IMR-90 (cell line): Measurements from ENCODE around the gene CBX3. TPM values are rescaled to one million over a fixed set of nuclear protein-coding genes. Genes with fewer than 3 reads are reported as not detected.

Experiments
- ATAC-seq: fragments of 200-7000 bp; cut with Tn5 transposase; 2 replicates; pipeline ENCODE4 v1.9.1; 2020; ENCODE audit warnings: low read depth, mild to moderate bottlenecking, moderate library complexity
- BruUV-seq: library from RNA; stranded (reverse); fragments of 400-500 nt; replicated peaks from 2 replicates; lab custom pipeline; 2021; lab: Mats Ljungman, UMichigan
- CTCF ChIA-PET: fragments of 300-600 bp; formaldehyde crosslinking; extraction: SDS; loops from one replicate; lab custom pipeline; 2021; ENCODE audit warnings: antibody characterized with exemption; lab: Yijun Ruan, JAX
- POLR2A ChIA-PET: fragments of 300-600 bp; sonication (Branson Sonifier 250); formaldehyde crosslinking; loops from one replicate; lab custom pipeline; 2022; ENCODE audit warnings: antibody characterized with exemption; ENCODE audit not compliant: unreplicated experiment; lab: Charles Lee
- DNase-seq: peaks from one replicate; pipeline ENCODE4 v3.0.0; 2013
- H2AFZ ChIP-seq: replicated peaks from 2 replicates; pipeline ENCODE3; 2013; ENCODE audit warnings: low read length, mild to moderate bottlenecking; ENCODE audit not compliant: poor library complexity
- H2AK5ac ChIP-seq: 2 replicates; pipeline ENCODE4 v1.6.1; 2013; ENCODE audit warnings: low read depth, low read length, inconsistent platforms
- H2AK9ac ChIP-seq: replicated peaks from 2 replicates; pipeline ENCODE3; 2013; ENCODE audit warnings: mild to moderate bottlenecking, low read depth, low read length, moderate library complexity; ENCODE audit not compliant: poor library complexity
- H2BK120ac ChIP-seq: 2 replicates; pipeline ENCODE4 v1.6.1; 2013; ENCODE audit warnings: low read depth, low read length, inconsistent platforms
- H2BK15ac ChIP-seq: 3 replicates; pipeline ENCODE4 v1.6.1; 2013; ENCODE audit warnings: low read depth, low read length, inconsistent platforms
- H2BK20ac ChIP-seq: 2 replicates; pipeline ENCODE4 v1.6.1; 2013; ENCODE audit warnings: low read depth, mild to moderate bottlenecking, inconsistent platforms, low read length, moderate library complexity
- H2BK5ac ChIP-seq: 2 replicates; pipeline ENCODE4 v1.6.1; 2013; ENCODE audit warnings: mild to moderate bottlenecking, low read depth, low read length, inconsistent platforms; ENCODE audit not compliant: poor library complexity, severe bottlenecking
- H3K14ac ChIP-seq: replicated peaks from 2 replicates; pipeline ENCODE4 v1.6.1; 2013; ENCODE audit warnings: low read depth, low read length, inconsistent platforms
- H3K18ac ChIP-seq: 2 replicates; pipeline ENCODE4 v1.6.1; 2013; ENCODE audit warnings: low read depth, low read length, control low read depth
- H3K23ac ChIP-seq: 2 replicates; pipeline ENCODE4 v1.6.1; 2013; ENCODE audit warnings: low read depth, low read length, inconsistent platforms
- H3K27ac ChIP-seq: 2 replicates; pipeline ENCODE4 v1.5.1; 2013; ENCODE audit warnings: mild to moderate bottlenecking, control low read depth, low read length; ENCODE audit not compliant: insufficient read depth
- H3K27me3 ChIP-seq: 2 replicates; pipeline ENCODE4 v1.6.1; 2013; ENCODE audit warnings: low read length; ENCODE audit not compliant: control insufficient read depth, insufficient read depth
- H3K36me3 ChIP-seq: 2 replicates; pipeline ENCODE4 v1.6.1; 2013; ENCODE audit warnings: low read length, mixed read lengths; ENCODE audit not compliant: control insufficient read depth, insufficient read depth
- H3K4ac ChIP-seq: 2 replicates; pipeline ENCODE4 v1.6.1; 2013; ENCODE audit warnings: low read depth, low read length, inconsistent platforms
- H3K4me1 ChIP-seq: 2 replicates; pipeline ENCODE4 v1.6.1; 2013; ENCODE audit warnings: low read length, mixed read lengths; ENCODE audit not compliant: control insufficient read depth, insufficient read depth
- H3K4me2 ChIP-seq: 2 replicates; pipeline ENCODE4 v1.6.1; 2013; ENCODE audit warnings: low read depth, mild to moderate bottlenecking, control low read depth, low read length, moderate library complexity
- H3K4me3 ChIP-seq: 2 replicates; pipeline ENCODE4 v1.5.1; 2013; ENCODE audit warnings: low read depth, mild to moderate bottlenecking, control low read depth, low read length, moderate library complexity; ENCODE audit not compliant: insufficient read depth
- H3K56ac ChIP-seq: 2 replicates; pipeline ENCODE4 v1.6.1; 2013; ENCODE audit warnings: low read length, inconsistent platforms; ENCODE audit not compliant: insufficient read depth; ENCODE audit errors: extremely low read depth
- H3K79me1 ChIP-seq, 2 experiments: 2 replicates each; pipeline ENCODE4 v1.6.1; 2013; ENCODE audit warnings: low read length in 2 of 2, inconsistent platforms in 1 of 2, low read depth in 1 of 2
- H3K9ac ChIP-seq: 2 replicates; pipeline ENCODE4 v1.6.1; 2013; ENCODE audit warnings: low read depth, low read length, control low read depth
- H3K9me1 ChIP-seq: 2 replicates; pipeline ENCODE4 v1.6.1; 2013; ENCODE audit warnings: low read length, inconsistent platforms; ENCODE audit not compliant: insufficient read depth
- H3K9me3 ChIP-seq: 2 replicates; pipeline ENCODE4 v1.6.1; 2013; ENCODE audit warnings: low read length; ENCODE audit not compliant: control insufficient read depth, insufficient read depth
- H4K20me1 ChIP-seq: 2 replicates; pipeline ENCODE4 v1.6.1; 2013; ENCODE audit warnings: low read length, inconsistent platforms; ENCODE audit not compliant: insufficient read depth
- H4K5ac ChIP-seq: 2 replicates; pipeline ENCODE4 v1.6.1; 2013; ENCODE audit warnings: mild to moderate bottlenecking, low read depth, low read length, control low read depth
- H4K8ac ChIP-seq, 2 experiments: 2 replicates each; pipeline ENCODE4 v1.6.1; 2013; ENCODE audit warnings: low read depth in 2 of 2, low read length in 2 of 2, control low read depth in 1 of 2, inconsistent platforms in 1 of 2
- H4K91ac ChIP-seq: 2 replicates; pipeline ENCODE4 v1.6.1; 2013; ENCODE audit warnings: low read depth, low read length, inconsistent platforms; ENCODE audit not compliant: insufficient read depth
- MAZ ChIP-seq: IDR thresholded peaks from 2 replicates; pipeline ENCODE4 v1.6.1; 2012; ENCODE audit warnings: low read depth, mild to moderate bottlenecking, low read length, improper control_type of control experiment, moderate library complexity, borderline replicate concordance
- RAD21 ChIP-seq: IDR thresholded peaks from 2 replicates; pipeline ENCODE4 v1.6.1; 2012; ENCODE audit warnings: low read length, improper control_type of control experiment
- SMC3 ChIP-seq: fragments of 150-350 bp; IDR thresholded peaks from 2 replicates; pipeline ENCODE4 v1.6.1; 2016; ENCODE audit warnings: low read depth, mild to moderate bottlenecking, antibody characterized with exemption, low read length, moderate library complexity
- WGBS, 2 experiments: methylation state at CpG; one replicate each; pipeline versions ENCODE4 v1.1.5 to v1.1.7; 2013; ENCODE audit warnings: missing lambda C conversion rate in 2 of 2; ENCODE audit not compliant: insufficient read length in 1 of 2; ENCODE audit errors: extremely low coverage in 2 of 2; 5-methylcytosine and 5-hydroxymethylcytosine counted together
- dilution Hi-C: fragments of 300-500 bp; cut with HindIII; formaldehyde crosslinking; loops from one replicate; pipeline ENCODE4 v1.14.3; 2018; ENCODE audit warnings: low sequenced_read_pairs; ENCODE audit not compliant: unreplicated experiment
- in situ Hi-C: fragments of 300-500 bp; cut with MboI; formaldehyde crosslinking; loops from 3 replicates; pipeline ENCODE4 v1.14.3; 2019; ENCODE audit warnings: low sequenced_read_pairs, inconsistent platforms, mixed read lengths
- intact Hi-C: fragments of 100-400 bp; cut with micrococcal nuclease; formaldehyde crosslinking; loops from 2 replicates; pipeline ENCODE4 v1.10.0; 2022
- polyA plus RNA-seq, 3 experiments: library from polyadenylated mRNA; depleted of rRNA; stranded (reverse); fragments of >200 nt; gene quantifications; 2 replicates each; pipeline ENCODE4 v1.2.3, GENCODE V29; 2012; ENCODE audit warnings: low replicate concordance in 1 of 3
- total RNA-seq: library from RNA; depleted of rRNA; stranded (reverse); fragments of >200 nt; gene quantifications from 2 replicates; pipeline ENCODE4 v1.2.3, GENCODE V29; 2012
- TF ChIP-seq, protein P1 (sequence below): fragments of 150-350 bp; IDR thresholded peaks from 2 replicates; pipeline ENCODE4 v1.6.1; 2017; ENCODE audit warnings: mild to moderate bottlenecking, antibody characterized with exemption, low read length, low read depth
- TF ChIP-seq, protein P2 (sequence below): conservative IDR thresholded peaks from 2 replicates; pipeline ENCODE4 v1.5.1; 2012; ENCODE audit warnings: mild to moderate bottlenecking, low read depth, low read length, improper control_type of control experiment

CBX3 gene
- total and polyA plus RNA-seq, 2 of the 4 experiments (the other 2 are of a cell fraction) = 38.2 to 76.5 TPM

DNA sequence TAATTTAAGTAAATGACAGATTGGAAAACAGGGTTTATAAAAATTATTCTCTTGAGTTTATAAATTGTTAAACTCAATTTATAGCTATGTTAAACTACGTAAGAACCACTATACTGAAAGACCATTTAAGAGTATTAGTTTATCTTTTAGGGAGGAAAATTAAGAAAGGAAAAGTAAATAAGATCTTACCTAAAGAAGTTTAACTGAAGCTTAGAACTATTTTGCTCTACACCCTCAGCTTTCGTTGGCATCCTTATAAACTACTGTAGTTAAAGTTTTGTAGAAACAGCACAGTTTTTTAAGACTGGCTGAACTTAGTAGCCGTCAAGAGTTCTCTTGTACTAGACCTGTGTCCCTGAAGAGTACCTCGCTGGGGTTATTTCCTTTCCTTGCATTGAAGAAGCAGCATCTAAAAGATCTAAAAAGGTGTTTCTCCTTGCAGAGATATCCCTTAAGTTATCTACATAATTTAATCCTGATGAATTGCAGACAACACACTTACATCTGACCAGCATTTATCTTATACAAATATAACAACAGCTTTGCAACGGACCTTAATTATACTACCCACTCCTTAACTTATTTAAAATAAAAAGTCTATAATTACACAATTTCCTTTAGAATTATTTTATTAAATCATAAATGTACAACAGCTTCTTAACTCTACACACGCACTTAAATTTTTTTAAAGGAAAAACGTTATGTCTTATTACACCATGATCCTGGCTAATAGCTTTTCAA, 10.1 kb upstream of the CBX3 start:
- peaks cover 55% of the 10 kb centered on the region for H3K36me3 ChIP-seq
- no peak for TF ChIP-seq RAD21
- no peak for TF ChIP-seq MAZ
- TF ChIP-seq, protein P1, sequence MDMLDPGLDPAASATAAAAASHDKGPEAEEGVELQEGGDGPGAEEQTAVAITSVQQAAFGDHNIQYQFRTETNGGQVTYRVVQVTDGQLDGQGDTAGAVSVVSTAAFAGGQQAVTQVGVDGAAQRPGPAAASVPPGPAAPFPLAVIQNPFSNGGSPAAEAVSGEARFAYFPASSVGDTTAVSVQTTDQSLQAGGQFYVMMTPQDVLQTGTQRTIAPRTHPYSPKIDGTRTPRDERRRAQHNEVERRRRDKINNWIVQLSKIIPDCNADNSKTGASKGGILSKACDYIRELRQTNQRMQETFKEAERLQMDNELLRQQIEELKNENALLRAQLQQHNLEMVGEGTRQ = no peak
- no peak for TF ChIP-seq SMC3
- TF ChIP-seq, protein P2, sequence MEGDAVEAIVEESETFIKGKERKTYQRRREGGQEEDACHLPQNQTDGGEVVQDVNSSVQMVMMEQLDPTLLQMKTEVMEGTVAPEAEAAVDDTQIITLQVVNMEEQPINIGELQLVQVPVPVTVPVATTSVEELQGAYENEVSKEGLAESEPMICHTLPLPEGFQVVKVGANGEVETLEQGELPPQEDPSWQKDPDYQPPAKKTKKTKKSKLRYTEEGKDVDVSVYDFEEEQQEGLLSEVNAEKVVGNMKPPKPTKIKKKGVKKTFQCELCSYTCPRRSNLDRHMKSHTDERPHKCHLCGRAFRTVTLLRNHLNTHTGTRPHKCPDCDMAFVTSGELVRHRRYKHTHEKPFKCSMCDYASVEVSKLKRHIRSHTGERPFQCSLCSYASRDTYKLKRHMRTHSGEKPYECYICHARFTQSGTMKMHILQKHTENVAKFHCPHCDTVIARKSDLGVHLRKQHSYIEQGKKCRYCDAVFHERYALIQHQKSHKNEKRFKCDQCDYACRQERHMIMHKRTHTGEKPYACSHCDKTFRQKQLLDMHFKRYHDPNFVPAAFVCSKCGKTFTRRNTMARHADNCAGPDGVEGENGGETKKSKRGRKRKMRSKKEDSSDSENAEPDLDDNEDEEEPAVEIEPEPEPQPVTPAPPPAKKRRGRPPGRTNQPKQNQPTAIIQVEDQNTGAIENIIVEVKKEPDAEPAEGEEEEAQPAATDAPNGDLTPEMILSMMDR = no peak
- peaks cover 85% of the 10 kb centered on the region for H4K20me1 ChIP-seq
- peaks cover 38 to 63% of the 10 kb centered on the region in 2 experiments for H3K79me1 ChIP-seq
- ATAC-seq (no peak), DNase-seq (no peak)
- H4K91ac ChIP-seq = no peak overlapping the region
- H2AK9ac ChIP-seq = no peak overlapping the region
- dilution Hi-C loops (no loop called here), intact Hi-C loops (no loop called here), in situ Hi-C loops (loop anchor here (10.0 kb wide), 2 partner anchors 913 to 953 kb away; partner anchors contain the start of genes HOXA2, HOXA5 and HOXA6)
- no peak overlapping the region for H3K4me3 ChIP-seq
- BruUV-seq = no TSS peak
- H4K8ac ChIP-seq = no peak overlapping the region
- no peaks in the 10 kb centered on the region for H3K9me3 ChIP-seq
- H3K4ac ChIP-seq = no peak overlapping the region
- POLR2A ChIA-PET = interaction anchor here (0.6 kb wide), 3 partner anchors 12 to 297 kb away, joined by 3 read pairs; no protein-coding TSS in a partner anchor
- peaks cover 3% of the 10 kb centered on the region for H3K4me1 ChIP-seq
- no peak overlapping the region for H3K14ac ChIP-seq
- H2BK5ac ChIP-seq = no peak overlapping the region
- H2BK15ac ChIP-seq = no peak overlapping the region
- H2AK5ac ChIP-seq = no peak overlapping the region
- H3K18ac ChIP-seq = no peak overlapping the region
- CTCF ChIA-PET = interaction anchor here (0.6 to 1.3 kb wide), 2 partner anchors 9 to 79 kb away, joined by 3 to 9 read pairs; no protein-coding TSS in a partner anchor
- no peak overlapping the region for H2AFZ ChIP-seq
- no peak overlapping the region for H3K23ac ChIP-seq
- H3K4me2 ChIP-seq = no peak overlapping the region
- no peak overlapping the region for H2BK120ac ChIP-seq
- H2BK20ac ChIP-seq = no peak overlapping the region
- H3K27ac ChIP-seq = no peak overlapping the region
- WGBS, 2 experiments = 100% methylated on average over 1 of the region's 7 CpGs; no CpG with 5 or more reads in 1 of the 2 experiments
- H4K5ac ChIP-seq = no peak overlapping the region
- no peak overlapping the region for H3K9ac ChIP-seq
- H3K9me1 ChIP-seq = no peaks in the 10 kb centered on the region
- no peaks in the 10 kb centered on the region for H3K27me3 ChIP-seq
- no peak overlapping the region for H3K56ac ChIP-seq
